ENCODE data around the gene MPP3.

Gene MPP3

DNA sequence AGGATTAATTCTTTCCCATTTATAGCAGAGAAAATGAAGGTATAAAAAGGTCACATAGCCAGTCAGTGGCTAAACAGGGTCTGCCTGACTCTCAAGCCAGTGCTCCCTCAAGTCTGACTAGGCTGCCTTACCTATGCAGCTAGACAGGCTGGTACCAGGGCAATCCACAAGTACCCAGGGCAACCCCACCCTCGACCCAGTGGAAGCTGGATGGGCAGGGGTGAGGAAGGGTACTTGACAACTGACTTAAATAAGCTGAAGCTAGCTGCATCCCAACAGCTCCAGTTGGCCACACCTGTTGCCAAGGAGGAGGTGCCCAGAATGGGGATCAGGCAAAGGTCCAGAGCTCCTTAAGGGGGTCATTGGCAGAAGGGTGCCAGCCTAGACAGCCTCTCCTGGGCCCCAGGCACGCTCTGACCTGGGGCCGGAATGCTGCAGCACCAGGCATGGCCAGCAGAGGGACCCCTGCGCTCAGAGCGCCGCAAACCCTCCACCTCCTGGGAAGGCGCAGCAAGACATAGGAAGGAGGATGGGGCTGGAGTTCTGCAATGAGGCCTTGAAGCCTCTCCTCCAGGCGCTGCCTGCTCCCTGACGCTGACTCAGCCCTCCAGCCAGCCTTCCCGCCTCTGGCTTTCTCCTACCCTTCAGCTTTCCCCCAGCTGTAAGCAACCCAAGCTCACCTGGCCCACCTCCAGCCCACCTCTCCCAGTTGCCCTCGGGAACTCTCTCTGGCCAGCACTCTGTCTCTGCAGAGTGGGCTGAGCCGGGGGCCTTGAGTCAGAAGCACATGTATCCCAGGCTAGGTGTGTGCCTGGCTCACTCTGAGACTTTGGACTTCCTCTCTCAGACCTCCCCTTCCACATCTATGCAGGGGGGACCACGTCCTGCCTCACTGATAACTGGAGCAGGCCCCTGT, 45.6 kb upstream of the MPP3 start:
- H3K4me3 ChIP-seq (ENCODE audit: low read depth, low read length) = no peak overlapping the region
- POLR2A ChIA-PET = no interaction called here
- peak; percentile 65 for DNase-seq (ENCODE audit: low read depth, low spot score)
- CTCF ChIA-PET = interaction anchor here (0.6 to 7.7 kb wide), 55 partner anchors 10 to 757 kb away, joined by 3 to 121 read pairs (median 5); partner anchors contain the start of genes ASB16, CD300LG, FAM171A2 and MPP2
- TF ChIP-seq, protein P1, sequence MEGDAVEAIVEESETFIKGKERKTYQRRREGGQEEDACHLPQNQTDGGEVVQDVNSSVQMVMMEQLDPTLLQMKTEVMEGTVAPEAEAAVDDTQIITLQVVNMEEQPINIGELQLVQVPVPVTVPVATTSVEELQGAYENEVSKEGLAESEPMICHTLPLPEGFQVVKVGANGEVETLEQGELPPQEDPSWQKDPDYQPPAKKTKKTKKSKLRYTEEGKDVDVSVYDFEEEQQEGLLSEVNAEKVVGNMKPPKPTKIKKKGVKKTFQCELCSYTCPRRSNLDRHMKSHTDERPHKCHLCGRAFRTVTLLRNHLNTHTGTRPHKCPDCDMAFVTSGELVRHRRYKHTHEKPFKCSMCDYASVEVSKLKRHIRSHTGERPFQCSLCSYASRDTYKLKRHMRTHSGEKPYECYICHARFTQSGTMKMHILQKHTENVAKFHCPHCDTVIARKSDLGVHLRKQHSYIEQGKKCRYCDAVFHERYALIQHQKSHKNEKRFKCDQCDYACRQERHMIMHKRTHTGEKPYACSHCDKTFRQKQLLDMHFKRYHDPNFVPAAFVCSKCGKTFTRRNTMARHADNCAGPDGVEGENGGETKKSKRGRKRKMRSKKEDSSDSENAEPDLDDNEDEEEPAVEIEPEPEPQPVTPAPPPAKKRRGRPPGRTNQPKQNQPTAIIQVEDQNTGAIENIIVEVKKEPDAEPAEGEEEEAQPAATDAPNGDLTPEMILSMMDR (IDR thresholded peaks at IDR 0.05; ENCODE audit: insufficient read depth, low read length, missing control alignments) = peak; percentile 100

DNA sequence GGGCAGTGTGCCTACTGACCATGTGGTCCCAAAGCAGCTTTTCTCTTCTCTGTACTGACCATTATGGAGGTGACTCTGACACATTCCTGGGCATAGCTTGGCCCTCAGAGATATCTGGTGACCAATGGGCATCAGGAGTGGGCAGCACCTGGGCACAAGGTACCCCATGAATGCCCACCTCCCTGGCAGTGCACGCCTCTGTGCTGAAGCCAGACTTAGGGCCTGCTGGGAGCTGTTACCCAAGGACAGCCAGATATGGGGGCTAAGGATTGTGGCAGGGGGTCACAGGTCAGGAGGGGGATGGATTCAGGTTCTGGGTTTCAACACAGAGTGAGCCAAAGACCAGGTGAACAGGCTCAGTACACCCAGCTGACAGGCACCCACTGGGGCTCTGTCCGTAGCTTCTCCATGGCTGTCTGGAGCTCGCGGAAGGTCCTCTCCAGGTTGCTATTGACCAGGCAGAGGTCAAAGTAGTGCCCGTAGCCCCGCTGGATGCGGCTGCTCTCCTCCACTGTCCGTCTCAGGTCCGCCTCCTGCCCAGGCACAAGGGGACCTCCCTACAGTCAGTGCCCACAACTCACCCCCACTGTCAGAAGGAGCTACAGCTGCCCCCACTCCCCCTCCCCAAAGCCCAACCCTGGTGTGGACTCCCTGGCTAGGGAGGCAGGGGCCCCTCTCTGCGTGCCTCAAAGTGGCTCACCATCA, 44.7 kb upstream of the MPP3 start:
- POLR2A ChIA-PET = no interaction called here
- no peak for DNase-seq (ENCODE audit: low read depth, low spot score)

DNA sequence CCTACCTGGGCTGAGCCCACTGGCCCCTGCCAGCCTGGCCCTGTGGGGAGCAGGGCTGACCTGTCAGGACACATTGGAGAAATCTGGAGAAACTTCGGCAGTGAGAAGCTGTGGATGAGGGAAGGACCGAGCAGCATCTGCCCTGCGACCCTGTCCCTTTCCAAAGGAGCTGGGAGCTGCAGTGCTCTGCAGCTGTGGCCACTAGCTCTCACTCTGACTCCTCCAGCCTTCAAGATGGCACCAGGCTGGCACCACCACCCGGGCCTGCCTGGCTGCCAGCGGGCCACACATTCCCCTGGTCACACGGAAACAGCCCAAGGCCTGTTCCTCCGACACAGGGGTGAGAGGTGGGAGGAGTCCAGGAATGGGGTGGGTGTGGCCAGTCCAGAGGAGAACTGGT, 44.1 kb upstream of the MPP3 start:
- H3K4me3 ChIP-seq (ENCODE audit: low read depth, low read length) = no peak overlapping the region
- CTCF ChIA-PET = interaction anchor here (0.8 to 7.7 kb wide), 16 partner anchors 9 to 292 kb away, joined by 3 to 121 read pairs (median 29); partner anchors contain the start of genes ASB16, CD300LG and MPP2
- TF ChIP-seq, protein P1 (IDR thresholded peaks at IDR 0.05; ENCODE audit: insufficient read depth, low read length, missing control alignments) = no peak
- no peak for DNase-seq (ENCODE audit: low read depth, low spot score)
- POLR2A ChIA-PET = no interaction called here

More for the DNA sequence above, 44.7 kb upstream of the MPP3 start:
- CTCF ChIA-PET = interaction anchor here (0.6 to 7.7 kb wide), 54 partner anchors 10 to 758 kb away, joined by 3 to 121 read pairs (median 5); partner anchors contain the start of genes ASB16, CD300LG, FAM171A2 and MPP2
- TF ChIP-seq, protein P1 (IDR thresholded peaks at IDR 0.05; ENCODE audit: insufficient read depth, low read length, missing control alignments) = no peak
- H3K4me3 ChIP-seq (ENCODE audit: low read depth, low read length) = no peak overlapping the region

DNA sequence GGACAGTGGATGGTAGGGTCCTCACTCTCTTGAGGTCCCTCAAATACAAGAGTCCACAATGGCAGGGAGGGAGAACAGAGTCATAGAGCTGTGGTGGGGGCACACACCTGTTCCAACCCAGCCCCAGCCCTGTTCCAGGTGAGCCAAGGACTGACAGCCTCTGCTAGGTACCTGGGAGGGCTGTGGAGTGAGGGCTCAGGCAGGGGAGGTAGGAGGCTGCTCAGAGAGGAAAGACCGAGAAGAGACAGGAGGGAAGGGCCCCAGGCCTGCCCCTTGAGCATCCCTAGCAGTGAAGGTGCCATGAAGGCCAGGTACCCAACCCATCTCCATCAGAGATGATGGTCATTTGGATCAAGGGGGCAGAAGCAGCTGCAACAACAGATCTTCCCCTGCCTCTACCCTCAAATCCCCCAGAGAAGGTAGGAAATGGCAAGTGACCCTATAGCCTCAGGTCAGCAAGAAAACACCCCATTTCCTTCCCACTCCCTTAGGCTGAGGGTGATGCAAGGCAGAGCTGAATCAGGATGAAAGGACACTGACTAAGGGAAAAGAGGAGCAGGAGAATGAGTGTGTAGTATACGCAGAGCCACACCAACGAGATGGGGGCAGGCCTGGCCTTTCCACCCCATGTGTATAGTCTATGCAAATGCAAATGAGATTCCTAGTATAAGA, 42.7 kb upstream of the MPP3 start:
- DNase-seq (ENCODE audit: low read depth, low spot score) = no peak
- TF ChIP-seq, protein P1 (IDR thresholded peaks at IDR 0.05; ENCODE audit: insufficient read depth, low read length, missing control alignments) = no peak
- CTCF ChIA-PET = interaction anchor here (1.0 to 7.1 kb wide), 3 partner anchors 8 to 122 kb away, joined by 4 to 104 read pairs (median 97); no protein-coding TSS in a partner anchor
- POLR2A ChIA-PET = no interaction called here
- H3K4me3 ChIP-seq (ENCODE audit: low read depth, low read length) = no peak overlapping the region

DNA sequence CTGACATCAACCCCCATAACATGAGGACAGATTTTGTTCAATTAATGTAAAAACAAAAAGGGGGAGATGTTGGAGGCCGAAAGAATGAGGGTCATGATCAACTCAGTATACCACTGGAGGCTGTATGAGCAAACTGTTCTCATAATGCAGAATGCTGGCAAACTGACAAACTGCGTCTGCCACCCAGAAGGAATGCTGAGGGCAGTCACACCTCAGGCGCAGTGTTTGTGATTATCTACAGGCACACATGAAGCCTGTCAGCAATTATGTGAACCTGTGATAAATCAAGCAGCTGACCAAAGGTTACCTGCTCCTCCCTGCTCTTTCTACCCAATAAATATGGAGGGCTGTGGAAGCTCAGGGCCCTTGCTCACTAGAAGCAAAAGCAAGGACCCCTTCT, 41.3 kb upstream of the MPP3 start:
- ChIA-PET POLR2A (no interaction called here), CTCF (interaction anchor here (1.0 kb wide), 3 partner anchors 21 to 167 kb away, joined by 4 read pairs; no protein-coding TSS in a partner anchor)
- DNase-seq (ENCODE audit: low read depth, low spot score) = no peak
- TF ChIP-seq, protein P1 (IDR thresholded peaks at IDR 0.05; ENCODE audit: insufficient read depth, low read length, missing control alignments) = no peak
- no peak overlapping the region for H3K4me3 ChIP-seq (ENCODE audit: low read depth, low read length)

Data from AG04449 (cell line).